H1 (cell line): ENCODE results near the gene KCNA1. TPM values are rescaled to one million over a fixed set of nuclear protein-coding genes. Genes with fewer than 3 reads are reported as not detected.

Experiments used
- CTCF ChIA-PET: fragments of 300-600 bp; sonication (Branson Sonifier 250); formaldehyde crosslinking; loops from one replicate; lab custom pipeline; 2021; ENCODE audit not compliant: partially characterized antibody; lab: Charles Lee
- POLR2A ChIA-PET: fragments of 300-600 bp; sonication (Branson Sonifier 250); formaldehyde crosslinking; loops from one replicate; lab custom pipeline; 2021; ENCODE audit warnings: inconsistent platforms; ENCODE audit not compliant: partially characterized antibody; lab: Charles Lee
- DNase-seq, 2 experiments: peaks; one replicate each; pipeline versions ENCODE4 v3.0.0 to v3.0.0-alpha.2; 2010 to 2022; ENCODE audit warnings: low spot score in 2 of 2, low read depth in 1 of 2, mixed read lengths in 1 of 2
- FAIRE-seq: peaks from 2 replicates; lab custom pipeline; 2011; peaks lifted over from hg19 to GRCh38; lab: Jason Lieb, UNC
- H2AFZ ChIP-seq: 2 replicates; pipeline ENCODE4 v1.8.1; 2012; ENCODE audit warnings: low read length, inconsistent platforms
- H2AK5ac ChIP-seq: 2 replicates; pipeline ENCODE4 v1.6.1; 2013; ENCODE audit warnings: low read depth, low read length
- H2BK120ac ChIP-seq: replicated peaks from 2 replicates; pipeline ENCODE3; 2013; ENCODE audit warnings: low read depth, low read length, inconsistent platforms
- H2BK12ac ChIP-seq: 2 replicates; pipeline ENCODE4 v1.6.1; 2013; ENCODE audit warnings: low read depth, low read length
- H2BK15ac ChIP-seq: 2 replicates; pipeline ENCODE4 v1.6.1; 2013; ENCODE audit warnings: low read length
- H2BK20ac ChIP-seq: 2 replicates; pipeline ENCODE4 v1.6.1; 2013; ENCODE audit warnings: low read length
- H2BK5ac ChIP-seq: 2 replicates; pipeline ENCODE4 v1.6.1; 2013; ENCODE audit warnings: low read depth, low read length
- H3K14ac ChIP-seq: 2 replicates; pipeline ENCODE4 v1.6.1; 2013; ENCODE audit warnings: inconsistent platforms; ENCODE audit not compliant: insufficient read length
- H3K18ac ChIP-seq: 2 replicates; pipeline ENCODE4 v1.6.1; 2013; ENCODE audit warnings: low read length; ENCODE audit errors: extremely low read depth
- H3K23ac ChIP-seq: 2 replicates; pipeline ENCODE4 v1.6.1; 2013; ENCODE audit warnings: inconsistent platforms; ENCODE audit not compliant: insufficient read length
- H3K23me2 ChIP-seq: 2 replicates; pipeline ENCODE4 v1.6.1; 2013; ENCODE audit warnings: low read depth, low read length
- H3K27ac ChIP-seq: 2 replicates; pipeline ENCODE4 v1.6.1; 2011; ENCODE audit warnings: low read depth, low read length, inconsistent platforms
- H3K27me3 ChIP-seq, 4 experiments: replicated peaks in 1 of 4; 1 replicate in 1 of 4; 2 replicates in 3 of 4; pipeline versions ENCODE4 v1.6.1 to v1.8.1; 2011 to 2013; ENCODE audit warnings: low read length in 3 of 4, mild to moderate bottlenecking in 3 of 4, inconsistent platforms in 2 of 4, mixed read lengths in 2 of 4, moderate library complexity in 1 of 4; ENCODE audit not compliant: control insufficient read depth in 3 of 4, insufficient read depth in 3 of 4; ENCODE audit errors: extremely low read depth in 1 of 4
- H3K36me3 ChIP-seq, 4 experiments: 2 replicates each; pipeline versions ENCODE4 v1.6.1 to v1.8.1; 2011 to 2013; ENCODE audit warnings: mild to moderate bottlenecking in 4 of 4, low read length in 3 of 4, moderate library complexity in 2 of 4, control low read depth in 1 of 4, inconsistent platforms in 1 of 4; ENCODE audit not compliant: insufficient read depth in 4 of 4, control insufficient read depth in 2 of 4
- H3K4ac ChIP-seq: replicated peaks from 2 replicates; pipeline ENCODE3; 2013; ENCODE audit warnings: low read length, low read depth, mixed read lengths, inconsistent platforms; ENCODE audit not compliant: insufficient read length
- H3K4me1 ChIP-seq, 4 experiments: replicated peaks in 1 of 4; 1 replicate in 1 of 4; 2 replicates in 3 of 4; pipeline versions ENCODE4 v1.6.1 to v1.8.1; 2011 to 2013; ENCODE audit warnings: low read length in 3 of 4, inconsistent platforms in 2 of 4, mixed read lengths in 1 of 4; ENCODE audit not compliant: insufficient read depth in 4 of 4, control insufficient read depth in 3 of 4
- H3K4me2 ChIP-seq, 2 experiments: 2 replicates each; pipeline versions ENCODE4 v1.6.1 to v1.8.1; 2011 to 2013; ENCODE audit warnings: low read depth in 2 of 2, low read length in 2 of 2, control low read depth in 1 of 2, inconsistent platforms in 1 of 2, mild to moderate bottlenecking in 1 of 2; ENCODE audit not compliant: insufficient read depth in 1 of 2
- H3K4me3 ChIP-seq, 4 experiments: fragments of 200-600, 300-600 bp in 1 of 4; sonication (generic), shearing (Covaris generic), sonication (Bioruptor Twin) in 1 of 4; 2 replicates each; pipeline versions ENCODE4 v1.5.1 to v1.8.1; 2011 to 2016; ENCODE audit warnings: low read length in 4 of 4, low read depth in 3 of 4, control low read depth in 2 of 4, inconsistent platforms in 2 of 4, mild to moderate bottlenecking in 2 of 4, mixed read lengths in 1 of 4, moderate library complexity in 1 of 4; ENCODE audit not compliant: insufficient read depth in 2 of 4; ENCODE audit errors: extremely low read depth in 1 of 4
- H3K56ac ChIP-seq: replicated peaks from 2 replicates; pipeline ENCODE3; 2013; ENCODE audit warnings: low read depth, mild to moderate bottlenecking, mixed read lengths, low read length, inconsistent platforms; ENCODE audit not compliant: insufficient read length
- H3K79me1 ChIP-seq: 2 replicates; pipeline ENCODE4 v1.6.1; 2013; ENCODE audit warnings: low read depth, low read length, control low read depth
- H3K79me2 ChIP-seq, 2 experiments: 2 replicates each; pipeline versions ENCODE4 v1.6.1 to v1.8.1; 2012 to 2013; ENCODE audit warnings: low read length in 2 of 2, mild to moderate bottlenecking in 2 of 2, inconsistent platforms in 1 of 2; ENCODE audit not compliant: insufficient read depth in 2 of 2, control insufficient read depth in 1 of 2
- H3K9ac ChIP-seq, 4 experiments: replicated peaks in 1 of 4; 1 replicate in 1 of 4; 2 replicates in 3 of 4; pipeline versions ENCODE4 v1.6.1 to v1.8.1; 2011 to 2013; ENCODE audit warnings: low read depth in 3 of 4, low read length in 3 of 4, control low read depth in 2 of 4, mild to moderate bottlenecking in 2 of 4, moderate library complexity in 2 of 4, inconsistent platforms in 1 of 4; ENCODE audit errors: extremely low read depth in 1 of 4
- H3K9me3 ChIP-seq, 2 experiments: 2 replicates each; pipeline versions ENCODE4 v1.6.1 to v1.8.1; 2012 to 2013; ENCODE audit warnings: mild to moderate bottlenecking in 2 of 2, moderate library complexity in 2 of 2, control low read depth in 1 of 2, inconsistent platforms in 1 of 2, low read depth in 1 of 2, low read length in 1 of 2, mixed read lengths in 1 of 2; ENCODE audit not compliant: insufficient read depth in 2 of 2
- H4K20me1 ChIP-seq, 2 experiments: replicated peaks in 1 of 2; 2 replicates each; pipeline versions ENCODE3 to v1.8.1; 2011 to 2013; ENCODE audit warnings: inconsistent platforms in 2 of 2, low read length in 2 of 2, mild to moderate bottlenecking in 1 of 2; ENCODE audit not compliant: insufficient read depth in 2 of 2, control insufficient read depth in 1 of 2
- H4K5ac ChIP-seq: 2 replicates; pipeline ENCODE4 v1.6.1; 2013; ENCODE audit warnings: low read length, low read depth, mixed read lengths, inconsistent platforms; ENCODE audit not compliant: insufficient read length
- H4K8ac ChIP-seq: 2 replicates; pipeline ENCODE4 v1.8.0; 2013; ENCODE audit warnings: mild to moderate bottlenecking, moderate library complexity, low read length, inconsistent platforms; ENCODE audit not compliant: insufficient read depth; ENCODE audit errors: extremely low read depth
- H4K91ac ChIP-seq: replicated peaks from 2 replicates; pipeline ENCODE3; 2013; ENCODE audit warnings: low read length, mixed read lengths, inconsistent platforms; ENCODE audit not compliant: insufficient read length
- E2F6 ChIP-seq: IDR thresholded peaks from 2 replicates; pipeline ENCODE4 v1.6.1; 2012; ENCODE audit warnings: inconsistent platforms
- FOSL1 ChIP-seq: IDR thresholded peaks from 2 replicates; pipeline ENCODE4 v1.6.1; 2011; ENCODE audit warnings: mild to moderate bottlenecking, low read depth, low read length, moderate library complexity; ENCODE audit not compliant: insufficient read depth
- KDM5A ChIP-seq: fragments of 200-600 bp; IDR thresholded peaks from 2 replicates; pipeline ENCODE4 v1.7.1; 2012; ENCODE audit warnings: mild to moderate bottlenecking, low read length, inconsistent platforms, mixed read lengths
- MAFK ChIP-seq: IDR thresholded peaks from 2 replicates; pipeline ENCODE4 v1.6.1; 2012; ENCODE audit warnings: low read depth, mild to moderate bottlenecking, improper control_type of control experiment, low read length
- NANOG ChIP-seq: IDR thresholded peaks from 2 replicates; pipeline ENCODE4 v1.6.1; 2011; ENCODE audit warnings: low read length, low read depth, mild to moderate bottlenecking, inconsistent platforms; ENCODE audit not compliant: insufficient read depth, poor library complexity, severe bottlenecking
- POU5F1 ChIP-seq: IDR thresholded peaks from 2 replicates; pipeline ENCODE4 v1.6.1; 2011; ENCODE audit warnings: low read depth, mild to moderate bottlenecking, low read length, moderate library complexity
- RBBP5 ChIP-seq: IDR thresholded peaks from 2 replicates; pipeline ENCODE4 v1.7.1; 2012; ENCODE audit warnings: low read depth, mild to moderate bottlenecking, inconsistent platforms, low read length, moderate library complexity, borderline replicate concordance
- RFX5 ChIP-seq: IDR thresholded peaks from 2 replicates; pipeline ENCODE4 v1.6.1; 2011; ENCODE audit warnings: low read depth, low read length, improper control_type of control experiment, borderline replicate concordance
- RNF2 ChIP-seq: fragments of 200-900, 300-1000 bp; sonication (generic); IDR thresholded peaks from 2 replicates; pipeline ENCODE4 v1.7.1; 2016; ENCODE audit warnings: borderline replicate concordance, low read depth, mild to moderate bottlenecking, antibody characterized with exemption, low read length; ENCODE audit not compliant: poor library complexity, severe bottlenecking; ENCODE audit errors: missing control alignments
- SP4 ChIP-seq: IDR thresholded peaks from 2 replicates; pipeline ENCODE4 v1.6.1; 2012; ENCODE audit warnings: low read length, inconsistent platforms
- SRF ChIP-seq: IDR thresholded peaks from 2 replicates; pipeline ENCODE4 v1.6.1; 2011; ENCODE audit warnings: mild to moderate bottlenecking, low read depth, low read length, moderate library complexity
- TAF7 ChIP-seq: optimal IDR thresholded peaks from 2 replicates; pipeline ENCODE3; 2011; ENCODE audit warnings: low read depth, mild to moderate bottlenecking, inconsistent platforms, low read length, moderate library complexity, borderline replicate concordance
- WGBS, 2 experiments: shearing (Covaris generic) in 1 of 2; methylation state at CpG; one replicate each; pipeline versions ENCODE4 v1.1.6 to v1.1.7; 2013 to 2015; ENCODE audit warnings: low lambda C conversion rate in 2 of 2, mixed read lengths in 2 of 2, inconsistent platforms in 1 of 2, low coverage in 1 of 2, missing lambda C conversion rate in 1 of 2; ENCODE audit not compliant: insufficient replicate concordance in 2 of 2, insufficient coverage in 1 of 2, insufficient read length in 1 of 2; ENCODE audit errors: extremely low coverage in 1 of 2, missing lambda C conversion rate in 1 of 2; 5-methylcytosine and 5-hydroxymethylcytosine counted together
- polyA plus RNA-seq, 7 experiments: library from polyadenylated mRNA; depleted of rRNA in 3 of 7; stranded (reverse) in 5 of 7; unstranded in 2 of 7; fragments of >200 nt in 5 of 7; fragments of 200-250 nt in 2 of 7; gene quantifications; 1 replicate in 5 of 7; 2 replicates in 1 of 7; 4 replicates in 1 of 7; pipeline versions ENCODE4 v1.2.1 to v1.2.3, GENCODE V29; 2011 to 2013; ENCODE audit warnings: missing spikeins in 2 of 7, mixed read lengths in 2 of 7
- total RNA-seq: library from RNA; stranded (reverse); fragmentation: NEBNext Ultra II Directional; extraction: Animal tissue kit (Norgen Biotek cat#: 25700); gene quantifications from 2 replicates; pipeline ENCODE4 v1.2.1, GENCODE V29; 2021

The KCNA1 gene
- total and polyA plus RNA-seq, 2 of the 8 experiments (the other 6 are each of a cell fraction or from before 2014, with no cell fraction given) = 0.23 to 0.30 TPM

- H3K14ac ChIP-seq = no peak overlapping the region
- H2BK15ac ChIP-seq = no peak overlapping the region
- WGBS, 2 experiments = 82% methylated on average over 11 of the region's 11 CpGs; no CpG with 5 or more reads in 1 of the 2 experiments
- H2BK5ac ChIP-seq = no peak overlapping the region
- no peaks in the 10 kb centered on the region for H4K20me1 ChIP-seq
- FAIRE-seq (no peak), DNase-seq (no peak)
- H3K9ac ChIP-seq = no peak overlapping the region
- no peaks in the 10 kb centered on the region for H3K23me2 ChIP-seq
- H3K36me3 ChIP-seq = no peaks in the 10 kb centered on the region
- no peak overlapping the region for H3K4me3 ChIP-seq
- peaks cover 2 to 21% (median 11%) of the 10 kb centered on the region in 4 experiments; a peak in 5 of 7 replicates for H3K27me3 ChIP-seq
- CTCF ChIA-PET = interaction anchor here (0.9 to 1.5 kb wide), 5 partner anchors 41 to 101 kb away, joined by 3 to 5 read pairs (median 4); no protein-coding TSS in a partner anchor
- H3K27ac ChIP-seq = no peak overlapping the region
- no peak overlapping the region for H2BK20ac ChIP-seq
- H4K91ac ChIP-seq = no peak overlapping the region
- H3K9me3 ChIP-seq = no peaks in the 10 kb centered on the region
- H2BK120ac ChIP-seq = no peak overlapping the region
- no peak overlapping the region for H2AFZ ChIP-seq
- H2BK12ac ChIP-seq = no peak overlapping the region
- H3K23ac ChIP-seq = no peak overlapping the region
- H3K56ac ChIP-seq = no peak overlapping the region
- POLR2A ChIA-PET = no interaction called here
- H4K8ac ChIP-seq = no peak overlapping the region
- H3K4me1 ChIP-seq = peaks cover 0 to 2% (median 0%) of the 10 kb centered on the region in 4 experiments; a peak in 3 of 7 replicates
- no peak overlapping the region for H3K4ac ChIP-seq
- H3K4me2 ChIP-seq = no peak overlapping the region
- H4K5ac ChIP-seq = no peak overlapping the region
- H3K79me1 ChIP-seq = no peaks in the 10 kb centered on the region
- H2AK5ac ChIP-seq = no peak overlapping the region
- no peak overlapping the region for H3K18ac ChIP-seq
- H3K79me2 ChIP-seq = no peaks in the 10 kb centered on the region
- TF ChIP-seq KDM5A = no peak
- no peak for TF ChIP-seq RNF2
- no peak for TF ChIP-seq E2F6
- no peak for TF ChIP-seq POU5F1
- TF ChIP-seq NANOG = no peak
- no peak for TF ChIP-seq FOSL1
- TF ChIP-seq SP4 = no peak
- no peak for TF ChIP-seq RFX5
- TF ChIP-seq SRF = no peak
- no peak for TF ChIP-seq RBBP5
- TF ChIP-seq MAFK = no peak
- TF ChIP-seq TAF7 = no peak
- TF ChIP-seq, all 59 proteins: peak for 0
Measured at GRCh38 chr12:4956968-4957367, 47.3 kb downstream of the KCNA1 start.
